ENCODE data around the gene ATL3. TPM values are rescaled to one million over a fixed set of nuclear protein-coding genes. Genes with fewer than 3 reads are reported as not detected.

ATL3 gene
- total and polyA plus RNA-seq, 2 of the 13 experiments (the other 11 are each of a cell fraction or from before 2014, with no cell fraction given): not detected

- Histone ChIP-seq H3K4me2 (ENCODE audit: low read depth, low read length) (no peak overlapping the region), H4K20me1 (ENCODE audit: insufficient read depth, low read length) (no peaks in the 10 kb centered on the region), H3K4me1 (ENCODE audit: insufficient read depth, low read length) (peaks cover 20% of the 10 kb centered on the region), H2AFZ (ENCODE audit: low read length) (no peak overlapping the region), H3K27ac (ENCODE audit: extremely low read length, insufficient read depth, low read length) (no peak overlapping the region), H3K9me3 (ENCODE audit: low read length) (no peaks in the 10 kb centered on the region), H3K9ac (ENCODE audit: insufficient read depth, low read depth, low read length) (no peak overlapping the region), H3K79me2 (ENCODE audit: insufficient read depth, low read length) (no peaks in the 10 kb centered on the region), H3K27me3 (ENCODE audit: control insufficient read depth in 1 of 2, insufficient read depth in 2 of 2, low read length in 2 of 2) (no peaks in the 10 kb centered on the region), H3K36me3 (replicated peaks in 1 of 2; ENCODE audit: control insufficient read depth in 1 of 2, insufficient read depth in 2 of 2, low read length in 2 of 2) (no peaks in the 10 kb centered on the region), H3K4me3 (replicated peaks in 1 of 3; ENCODE audit: insufficient read depth in 1 of 3, low read depth in 2 of 3, low read length in 3 of 3) (no peak overlapping the region)
- in situ Hi-C loops (cut with HindIII; ENCODE audit: extremely low pct_ligation_motif_present, low pct_unique_long_range_greater_than_20kb) (no loop called here), intact Hi-C loops (cut with micrococcal nuclease; ENCODE audit: unreplicated experiment) (no loop called here)
- FAIRE-seq (no peak), DNase-seq (ENCODE audit: low spot score) (no peak), ATAC-seq (no peak)
- 32% methylated on average over 7 of the region's 7 CpGs for WGBS (ENCODE audit: low lambda C conversion rate)
- ChIA-PET POLR2A (interaction anchor here (0.6 kb wide), 1 partner anchor 27 kb away, joined by 3 read pairs; no protein-coding TSS in a partner anchor), CTCF (ENCODE audit: low intra/inter-chr PET ratio, low total read pairs) (no interaction called here)
- TF ChIP-seq CEBPB (IDR thresholded peaks at IDR 0.05; ENCODE audit: borderline replicate concordance, low read depth, low read length) (no peak), LRRFIP1 (CRISPR knock-in tag; conservative IDR thresholded peaks at IDR 0.05) (no peak), TFDP1 (CRISPR knock-in tag; IDR thresholded peaks at IDR 0.05; ENCODE audit: borderline replicate concordance) (no peak), AKNA (CRISPR knock-in tag; IDR thresholded peaks at IDR 0.05; ENCODE audit: borderline replicate concordance) (no peak), ZNF335 (CRISPR knock-in tag; IDR thresholded peaks at IDR 0.05) (no peak)
- BruUV-seq (replicated peaks): no TSS peak
Observed at GRCh38 chr11:63670096-63670432, 1.1 kb downstream of the ATL3 start.

Measured in HepG2 (cell line).